Measurements from ENCODE around the gene CD180. TPM values are rescaled to one million over a fixed set of nuclear protein-coding genes. Genes with fewer than 3 reads are reported as not detected.

Gene CD180
- total RNA-seq, 1 experiment from 2014 or later: not detected

DNA sequence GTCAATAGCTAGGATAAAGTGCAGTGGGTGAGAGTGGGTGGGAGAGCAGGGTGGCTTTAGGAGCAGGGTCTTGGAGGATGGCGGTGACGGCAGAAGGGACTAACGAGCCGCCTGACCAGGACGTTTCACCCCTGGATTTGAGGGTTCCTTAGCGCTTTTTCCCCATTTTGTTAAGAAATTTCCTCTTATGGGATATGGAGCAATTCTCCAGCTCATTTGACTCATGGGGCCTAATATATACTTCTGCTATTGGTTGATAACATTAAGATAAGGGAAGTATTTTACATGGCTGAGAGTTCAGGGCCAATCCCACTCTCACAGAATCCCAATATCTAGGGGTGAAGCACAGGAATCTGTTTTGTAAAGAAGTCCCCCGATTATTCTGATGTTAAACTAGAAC is 17.6 kb downstream of the CD180 start:
- H3K4me1 ChIP-seq (ENCODE audit: control insufficient read depth in 1 of 2, insufficient read depth in 2 of 2, low read length in 2 of 2): no peaks in the 10 kb centered on the region
- no peaks in the 10 kb centered on the region for H3K27me3 ChIP-seq (ENCODE audit: insufficient read depth, low read length)
- H3K27ac ChIP-seq (ENCODE audit: low read depth, low read length): no peak overlapping the region
- H4K20me1 ChIP-seq (ENCODE audit: insufficient read depth): no peaks in the 10 kb centered on the region
- DNase-seq (ENCODE audit: low read depth, low spot score) (no peak), ATAC-seq (no peak)
- H3K4me2 ChIP-seq (ENCODE audit: low read length): no peak overlapping the region
- no peak overlapping the region for H3K4me3 ChIP-seq (replicated peaks in 1 of 2; ENCODE audit: low read depth in 1 of 2, low read length in 2 of 2)
- TF ChIP-seq EZH2 (IDR thresholded peaks at IDR 0.05) (no peak), CEBPB (IDR thresholded peaks at IDR 0.05; ENCODE audit: low read depth) (no peak), SRF (IDR thresholded peaks at IDR 0.05; ENCODE audit: low read depth) (no peak), JUND (IDR thresholded peaks at IDR 0.05) (no peak), SP1 (IDR thresholded peaks at IDR 0.05; ENCODE audit: low read depth) (no peak), TCF7L2 (IDR thresholded peaks at IDR 0.05; ENCODE audit: borderline replicate concordance, extremely low read depth, insufficient read depth, insufficient read length) (no peak), ZNF274 (IDR thresholded peaks at IDR 0.05; ENCODE audit: low read depth, low read length) (no peak)
- no TSS peak for BruUV-seq (replicated peaks)
- no peaks in the 10 kb centered on the region for H3K79me2 ChIP-seq (ENCODE audit: insufficient read depth, low read length)
- no peak overlapping the region for H2AFZ ChIP-seq (ENCODE audit: low read depth, low read length, poor library complexity, severe bottlenecking)
- H3K9me2 ChIP-seq (ENCODE audit: insufficient read depth): no peaks in the 10 kb centered on the region
- no peaks in the 10 kb centered on the region for H3K9me3 ChIP-seq (ENCODE audit: control insufficient read depth in 1 of 2, insufficient read depth in 1 of 2, low read depth in 1 of 2, low read length in 2 of 2)
- no peaks in the 10 kb centered on the region for H3K36me3 ChIP-seq (ENCODE audit: control insufficient read depth in 1 of 2, insufficient read depth in 2 of 2, low read length in 2 of 2)
- ChIA-PET CTCF (interaction anchor here (2.6 kb wide), 1 partner anchor 13 kb away, joined by 11 read pairs; no protein-coding TSS in a partner anchor), POLR2A (no interaction called here), RAD21 (ENCODE audit: low non-redundant PET in 1 of 2, low total read pairs in 2 of 2, uncharacterized antibody in 2 of 2, unreplicated experiment in 2 of 2) (no interaction called here)
- intact Hi-C loops (cut with micrococcal nuclease): no loop called here
- H3K9ac ChIP-seq (ENCODE audit: low read length): no peak overlapping the region

GRCh38 chr5:67178085-67178484 is 18.5 kb downstream of the CD180 start:
- TF ChIP-seq CBX3 (IDR thresholded peaks at IDR 0.05; ENCODE audit: low read depth) (no peak), ZFX (IDR thresholded peaks at IDR 0.05) (no peak), POLR2AphosphoS5 (IDR thresholded peaks at IDR 0.05; ENCODE audit: low read depth, low read length) (no peak), EZH2phosphoT487 (IDR thresholded peaks at IDR 0.05; ENCODE audit: borderline replicate concordance) (no peak), SIN3A (IDR thresholded peaks at IDR 0.05; ENCODE audit: low read depth) (no peak), JUND (IDR thresholded peaks at IDR 0.05) (no peak), EZH2 (IDR thresholded peaks at IDR 0.05) (no peak), MAX (IDR thresholded peaks at IDR 0.05) (no peak), POLR2A (IDR thresholded peaks at IDR 0.05; ENCODE audit: borderline replicate concordance, extremely low read depth, insufficient read depth, insufficient read length) (no peak), FOSL1 (IDR thresholded peaks at IDR 0.05; ENCODE audit: low read depth) (no peak), ZNF274 (IDR thresholded peaks at IDR 0.05; ENCODE audit: low read depth, low read length) (no peak), SRF (IDR thresholded peaks at IDR 0.05; ENCODE audit: low read depth) (no peak), EGR1 (IDR thresholded peaks at IDR 0.05; ENCODE audit: low read depth) (no peak), ELF1 (IDR thresholded peaks at IDR 0.05; ENCODE audit: borderline replicate concordance, low read depth) (no peak)
- TF ChIP-seq, protein P1, sequence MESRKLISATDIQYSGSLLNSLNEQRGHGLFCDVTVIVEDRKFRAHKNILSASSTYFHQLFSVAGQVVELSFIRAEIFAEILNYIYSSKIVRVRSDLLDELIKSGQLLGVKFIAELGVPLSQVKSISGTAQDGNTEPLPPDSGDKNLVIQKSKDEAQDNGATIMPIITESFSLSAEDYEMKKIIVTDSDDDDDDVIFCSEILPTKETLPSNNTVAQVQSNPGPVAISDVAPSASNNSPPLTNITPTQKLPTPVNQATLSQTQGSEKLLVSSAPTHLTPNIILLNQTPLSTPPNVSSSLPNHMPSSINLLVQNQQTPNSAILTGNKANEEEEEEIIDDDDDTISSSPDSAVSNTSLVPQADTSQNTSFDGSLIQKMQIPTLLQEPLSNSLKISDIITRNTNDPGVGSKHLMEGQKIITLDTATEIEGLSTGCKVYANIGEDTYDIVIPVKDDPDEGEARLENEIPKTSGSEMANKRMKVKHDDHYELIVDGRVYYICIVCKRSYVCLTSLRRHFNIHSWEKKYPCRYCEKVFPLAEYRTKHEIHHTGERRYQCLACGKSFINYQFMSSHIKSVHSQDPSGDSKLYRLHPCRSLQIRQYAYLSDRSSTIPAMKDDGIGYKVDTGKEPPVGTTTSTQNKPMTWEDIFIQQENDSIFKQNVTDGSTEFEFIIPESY (IDR thresholded peaks at IDR 0.05; ENCODE audit: extremely low read depth, insufficient replicate concordance, low read length): no peak
- no peak for ATAC-seq
- BruUV-seq (replicated peaks): no TSS peak
- H3K27me3 ChIP-seq (ENCODE audit: insufficient read depth, low read length): no peaks in the 10 kb centered on the region
- no peak overlapping the region for H3K4me3 ChIP-seq (replicated peaks in 1 of 2; ENCODE audit: low read depth in 1 of 2, low read length in 2 of 2)
- no peaks in the 10 kb centered on the region for H3K9me3 ChIP-seq (ENCODE audit: control insufficient read depth in 1 of 2, insufficient read depth in 1 of 2, low read depth in 1 of 2, low read length in 2 of 2)
- H3K27ac ChIP-seq (ENCODE audit: low read depth, low read length): no peak overlapping the region
- no peak overlapping the region for H3K4me2 ChIP-seq (ENCODE audit: low read length)
- H3K9me2 ChIP-seq (ENCODE audit: insufficient read depth): no peaks in the 10 kb centered on the region
- H3K79me2 ChIP-seq (ENCODE audit: insufficient read depth, low read length): no peaks in the 10 kb centered on the region
- H2AFZ ChIP-seq (ENCODE audit: low read depth, low read length, poor library complexity, severe bottlenecking): no peak overlapping the region
- H4K20me1 ChIP-seq (ENCODE audit: insufficient read depth): no peaks in the 10 kb centered on the region
- no peaks in the 10 kb centered on the region for H3K4me1 ChIP-seq (ENCODE audit: control insufficient read depth in 1 of 2, insufficient read depth in 2 of 2, low read length in 2 of 2)
- ChIA-PET POLR2A (no interaction called here), CTCF (interaction anchor here (2.6 kb wide), 1 partner anchor 12 kb away, joined by 11 read pairs; no protein-coding TSS in a partner anchor), RAD21 (ENCODE audit: low non-redundant PET in 1 of 2, low total read pairs in 2 of 2, uncharacterized antibody in 2 of 2, unreplicated experiment in 2 of 2) (no interaction called here)
- H3K36me3 ChIP-seq (ENCODE audit: control insufficient read depth in 1 of 2, insufficient read depth in 2 of 2, low read length in 2 of 2): no peaks in the 10 kb centered on the region
- intact Hi-C loops (cut with micrococcal nuclease): no loop called here
- no peak overlapping the region for H3K9ac ChIP-seq (ENCODE audit: low read length)
- DNase-seq (ENCODE audit: low read depth, low spot score): no peak

All from HCT116 (cell line).